Right hindlimb (tissue), 1 donor: ENCODE data around the gene PBX4.

Experiments
- DNase-seq: peaks from one replicate; pipeline ENCODE4 v3.0.0-alpha.2; 2018

The PBX4 gene

GRCh38 chr19:19523177-19523576, 95.3 kb downstream of the PBX4 start:
- no peak for DNase-seq

- no peak for DNase-seq
Measured at GRCh38 chr19:19520989-19521388, 97.5 kb downstream of the PBX4 start.

GRCh38 chr19:19517235-19517619, 101.3 kb downstream of the PBX4 start:
- no peak for DNase-seq

GRCh38 chr19:19515642-19516519, 102.6 kb downstream of the PBX4 start, which contains the start of gene NDUFA13:
Gene NDUFA13 (plus strand): TSS chr19:19516225. CDS start chr19:19516239, 14 bp downstream.
- DNase-seq, result peak; percentile 96

- no peak for DNase-seq
Measured at GRCh38 chr19:19514881-19515641, 103.4 kb downstream of the PBX4 start, which contains the start of gene TSSK6. Gene TSSK6 (minus strand): TSS chr19:19515548. CDS start chr19:19515427, 121 bp downstream.

GRCh38 chr19:19514215-19514657, 104.3 kb downstream of the PBX4 start:
- DNase-seq, result peak; percentile 85

- no peak for DNase-seq
Measured at GRCh38 chr19:19513682-19514081, 104.8 kb downstream of the PBX4 start.
